OCI-LY3 (cell line): Measurements from ENCODE around the gene DPP6.
"Not testable (repeated sequence)": the region's sequence is repeated elsewhere in the genome, so short reads cannot be mapped to it uniquely, and the experiment has no call there.

Experiments
- EZH2phosphoT487 ChIP-seq: fragments of 200-600 bp; shearing (Covaris generic); IDR thresholded peaks from 2 replicates; pipeline ENCODE4 v1.6.1; 2018; ENCODE audit warnings: antibody characterized with exemption, mixed run types, low read depth
- TF ChIP-seq, protein P1 (sequence below): fragments of 200-600, 300-600 bp; sonication (generic); IDR thresholded peaks from 2 replicates; pipeline ENCODE4 v1.5.1; 2014; ENCODE audit warnings: antibody characterized with exemption, low read length, low read depth

- TF ChIP-seq, protein P1, sequence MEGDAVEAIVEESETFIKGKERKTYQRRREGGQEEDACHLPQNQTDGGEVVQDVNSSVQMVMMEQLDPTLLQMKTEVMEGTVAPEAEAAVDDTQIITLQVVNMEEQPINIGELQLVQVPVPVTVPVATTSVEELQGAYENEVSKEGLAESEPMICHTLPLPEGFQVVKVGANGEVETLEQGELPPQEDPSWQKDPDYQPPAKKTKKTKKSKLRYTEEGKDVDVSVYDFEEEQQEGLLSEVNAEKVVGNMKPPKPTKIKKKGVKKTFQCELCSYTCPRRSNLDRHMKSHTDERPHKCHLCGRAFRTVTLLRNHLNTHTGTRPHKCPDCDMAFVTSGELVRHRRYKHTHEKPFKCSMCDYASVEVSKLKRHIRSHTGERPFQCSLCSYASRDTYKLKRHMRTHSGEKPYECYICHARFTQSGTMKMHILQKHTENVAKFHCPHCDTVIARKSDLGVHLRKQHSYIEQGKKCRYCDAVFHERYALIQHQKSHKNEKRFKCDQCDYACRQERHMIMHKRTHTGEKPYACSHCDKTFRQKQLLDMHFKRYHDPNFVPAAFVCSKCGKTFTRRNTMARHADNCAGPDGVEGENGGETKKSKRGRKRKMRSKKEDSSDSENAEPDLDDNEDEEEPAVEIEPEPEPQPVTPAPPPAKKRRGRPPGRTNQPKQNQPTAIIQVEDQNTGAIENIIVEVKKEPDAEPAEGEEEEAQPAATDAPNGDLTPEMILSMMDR = not testable (repeated sequence)
- not testable (repeated sequence) for TF ChIP-seq EZH2phosphoT487
These were observed 3.4 kb downstream of the DPP6 start for GRCh38 chr7:154055491-154056106.
